Adrenal gland (tissue), 5 donors: ENCODE measurements around the gene BMAL1.

Source experiments
- CTCF ChIP-seq, 6 experiments: fragments of 450-650 bp in 4 of 6; fragments of 200-600 bp in 2 of 6; sonication (generic) in 1 of 6; IDR thresholded peaks; 1 replicate in 5 of 6; 2 replicates in 1 of 6; pipeline versions ENCODE4 v1.5.1 to v1.8.0; 2016 to 2021; ENCODE audit warnings: antibody characterized with exemption in 6 of 6, mild to moderate bottlenecking in 2 of 6, moderate library complexity in 1 of 6
- POLR2A ChIP-seq, 2 donors: fragments of 450-650 bp; IDR thresholded peaks; one replicate each; pipeline ENCODE4 v1.6.1; 2017; ENCODE audit warnings: antibody characterized with exemption in 2 of 2, mild to moderate bottlenecking in 2 of 2, moderate library complexity in 1 of 2
- donor health status: DM: no; HTN: no; CAD: no.

DNA sequence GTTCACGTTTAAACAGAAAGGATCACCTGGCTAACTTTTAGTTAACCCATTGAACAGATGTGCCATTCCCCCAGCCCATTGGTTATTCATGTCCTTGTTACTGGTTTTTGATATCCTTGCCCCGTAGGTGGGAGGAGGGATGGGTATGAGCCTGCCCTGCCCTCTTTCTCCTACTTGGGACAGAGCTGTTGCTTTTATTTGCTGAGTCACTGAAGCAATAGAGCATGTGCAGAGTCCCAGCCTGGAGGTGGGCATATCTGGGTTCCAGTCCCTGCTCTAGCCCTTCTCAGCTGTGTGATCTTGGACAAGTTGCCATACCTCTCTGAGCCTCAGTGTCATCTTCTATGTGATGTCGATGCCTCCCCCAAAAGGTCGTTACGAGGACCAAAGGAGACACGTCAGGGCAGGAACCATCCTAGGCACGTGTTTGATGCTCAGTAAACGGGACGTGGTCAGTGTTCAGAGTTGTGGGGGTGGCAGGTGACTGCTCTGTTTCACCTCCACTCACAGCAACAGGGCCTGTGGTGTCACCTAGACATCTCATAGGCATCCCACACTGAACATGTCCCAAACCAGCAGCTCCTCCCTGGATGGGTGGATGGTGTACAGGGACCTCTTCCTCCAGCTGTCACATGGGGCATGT lies 61.0 kb downstream of the BMAL1 start:
- no peak for TF ChIP-seq CTCF (IDR thresholded peaks at IDR 0.05)
- TF ChIP-seq POLR2A (IDR thresholded peaks at IDR 0.05), result no peak
